Endodermal cell (in vitro differentiated cells): ENCODE results near the gene GABRR3. TPM values are rescaled to one million over a fixed set of nuclear protein-coding genes. Genes with fewer than 3 reads are reported as not detected.

Experiments used
- DNase-seq: peaks from one replicate; pipeline ENCODE4 v3.0.0-alpha.2; 2017
- H3K27ac ChIP-seq: 2 replicates; pipeline ENCODE4 v1.5.1; 2013; ENCODE audit warnings: mild to moderate bottlenecking, low read depth, low read length, moderate library complexity
- H3K27me3 ChIP-seq: 2 replicates; pipeline ENCODE4 v1.6.1; 2013; ENCODE audit warnings: mild to moderate bottlenecking, low read length, moderate library complexity; ENCODE audit not compliant: insufficient read depth, control insufficient read depth, poor library complexity, severe bottlenecking
- H3K36me3 ChIP-seq: 2 replicates; pipeline ENCODE4 v1.7.0; 2013; ENCODE audit warnings: mild to moderate bottlenecking, low read length, moderate library complexity; ENCODE audit not compliant: control insufficient read depth, insufficient read depth
- H3K4me1 ChIP-seq: one replicate; pipeline ENCODE4 v1.7.0; 2013; ENCODE audit warnings: low read length; ENCODE audit not compliant: control insufficient read depth, insufficient read depth
- H3K4me3 ChIP-seq: 2 replicates; pipeline ENCODE4 v1.5.1; 2013; ENCODE audit warnings: mild to moderate bottlenecking, low read length, moderate library complexity
- H3K9ac ChIP-seq: 2 replicates; pipeline ENCODE4 v1.6.1; 2013; ENCODE audit warnings: mild to moderate bottlenecking, low read length, moderate library complexity; ENCODE audit not compliant: poor library complexity, severe bottlenecking; ENCODE audit errors: extremely low read depth
- H3K9me3 ChIP-seq: 2 replicates; pipeline ENCODE4 v1.6.1; 2013; ENCODE audit warnings: mild to moderate bottlenecking, low read length, moderate library complexity; ENCODE audit not compliant: control insufficient read depth
- H3K27ac Mint-ChIP-seq: 2 replicates; pipeline ENCODE4 v1.8.0; 2020; ENCODE audit warnings: mixed read lengths
- H3K27me3 Mint-ChIP-seq: 2 replicates; pipeline ENCODE4 v1.8.0; 2021; ENCODE audit warnings: mild to moderate bottlenecking, mixed read lengths; ENCODE audit not compliant: insufficient read depth
- H3K36me3 Mint-ChIP-seq: 2 replicates; pipeline ENCODE4 v1.8.0; 2020; ENCODE audit warnings: low read depth, mixed read lengths
- H3K4me1 Mint-ChIP-seq: 2 replicates; pipeline ENCODE4 v1.8.0; 2020; ENCODE audit warnings: mixed read lengths
- H3K4me3 Mint-ChIP-seq: 2 replicates; pipeline ENCODE4 v1.8.0; 2020; ENCODE audit warnings: mild to moderate bottlenecking, moderate library complexity, mixed read lengths
- H3K9me3 Mint-ChIP-seq: 2 replicates; pipeline ENCODE4 v1.8.0; 2020; ENCODE audit warnings: mild to moderate bottlenecking, mixed read lengths
- CTCF ChIP-seq: fragments of 200-600 bp; sonication (generic); conservative IDR thresholded peaks from 2 replicates; pipeline ENCODE4 v1.5.0; 2021; ENCODE audit warnings: antibody characterized with exemption, mild to moderate bottlenecking
- WGBS, 2 experiments: methylation state at CpG; one replicate each; pipeline versions ENCODE4 v1.1.5 to v1.1.7; 2013; ENCODE audit warnings: missing lambda C conversion rate in 2 of 2, mixed read lengths in 1 of 2; ENCODE audit not compliant: insufficient coverage in 1 of 2, insufficient read length in 1 of 2; 5-methylcytosine and 5-hydroxymethylcytosine counted together
- total RNA-seq, 2 donors: library from RNA; stranded (reverse); fragmentation: NEBNext Ultra II Directional in 1 of 2; extraction: Animal tissue kit (Norgen Biotek cat#: 25700) in 1 of 2; gene quantifications; 2 replicates in 1 of 2; 3 replicates in 1 of 2; pipeline ENCODE4 v1.2.1, GENCODE V29; 2021

Gene GABRR3
- total RNA-seq, 2 donors from 2014 or later, result not detected

DNA sequence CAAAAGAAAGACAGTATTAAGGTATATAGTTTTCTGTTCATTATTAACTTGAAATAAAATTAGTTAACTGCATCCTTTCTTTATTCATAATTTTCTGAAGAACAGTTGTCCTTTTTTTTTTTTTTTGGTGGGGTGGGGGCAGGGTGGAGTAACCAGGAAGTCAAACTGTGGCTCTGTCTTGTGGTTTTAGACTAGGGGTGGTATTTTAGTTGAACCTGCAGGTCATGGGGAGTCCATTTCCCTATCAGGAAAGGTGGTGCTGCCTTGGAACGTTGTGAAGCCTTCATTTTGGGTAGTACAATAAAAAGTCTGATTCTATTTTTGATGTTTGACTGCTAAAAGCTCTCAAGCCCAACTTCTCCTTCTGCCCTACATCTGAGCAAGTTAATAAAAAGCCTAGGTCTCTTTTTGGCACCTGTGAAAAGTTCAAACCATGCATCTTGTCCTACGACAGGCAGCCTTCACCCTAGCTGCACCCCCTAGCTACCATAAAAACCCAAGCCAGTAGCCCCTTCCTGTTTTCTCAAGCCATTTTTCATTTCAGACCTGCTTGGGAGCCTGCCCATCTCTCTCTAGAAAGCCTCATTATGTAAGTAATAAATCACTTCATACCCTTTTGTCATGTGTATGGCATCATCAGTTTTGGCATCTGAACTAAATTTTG lies 31.7 kb downstream of the GABRR3 start:
- no peaks in the 10 kb centered on the region for H3K27me3 ChIP-seq
- Mint-ChIP-seq H3K9me3 (no peaks in the 10 kb centered on the region), H3K4me1 (no peaks in the 10 kb centered on the region), H3K27me3 (no peaks in the 10 kb centered on the region), H3K27ac (no peak overlapping the region), H3K36me3 (no peaks in the 10 kb centered on the region), H3K4me3 (no peak overlapping the region)
- H3K4me1 ChIP-seq, result no peaks in the 10 kb centered on the region
- no peaks in the 10 kb centered on the region for H3K9me3 ChIP-seq
- no peak overlapping the region for H3K9ac ChIP-seq
- no peak for DNase-seq
- H3K36me3 ChIP-seq, result no peaks in the 10 kb centered on the region
- H3K27ac ChIP-seq, result no peak overlapping the region
- no peak overlapping the region for H3K4me3 ChIP-seq
- 90% methylated on average over 2 of the region's 2 CpGs; no CpG with 5 or more reads in 1 of the 2 experiments for WGBS, 2 experiments
- TF ChIP-seq CTCF, result no peak

GRCh38 chr3:98002717-98003116 lies 32.4 kb downstream of the GABRR3 start:
- H3K36me3 ChIP-seq, result no peaks in the 10 kb centered on the region
- no peaks in the 10 kb centered on the region for H3K27me3 Mint-ChIP-seq
- no peak overlapping the region for H3K4me3 ChIP-seq
- H3K4me3 Mint-ChIP-seq, result no peak overlapping the region
- no peaks in the 10 kb centered on the region for H3K36me3 Mint-ChIP-seq
- H3K4me1 ChIP-seq, result no peaks in the 10 kb centered on the region
- no peaks in the 10 kb centered on the region for H3K9me3 Mint-ChIP-seq
- no peak overlapping the region for H3K27ac Mint-ChIP-seq
- H3K27ac ChIP-seq, result no peak overlapping the region
- H3K9ac ChIP-seq, result no peak overlapping the region
- no peaks in the 10 kb centered on the region for H3K9me3 ChIP-seq
- WGBS, 2 experiments, result 86 to 100% methylated on average over 1 of the region's 1 CpG
- H3K27me3 ChIP-seq, result no peaks in the 10 kb centered on the region
- TF ChIP-seq CTCF, result no peak
- no peak for DNase-seq
- H3K4me1 Mint-ChIP-seq, result no peaks in the 10 kb centered on the region

- H3K4me1 Mint-ChIP-seq, result no peaks in the 10 kb centered on the region
- TF ChIP-seq CTCF, result no peak
- Histone ChIP-seq H3K36me3 (no peaks in the 10 kb centered on the region), H3K9me3 (no peaks in the 10 kb centered on the region), H3K9ac (no peak overlapping the region), H3K27me3 (no peaks in the 10 kb centered on the region), H3K27ac (no peak overlapping the region), H3K4me1 (no peaks in the 10 kb centered on the region), H3K4me3 (no peak overlapping the region)
- WGBS, 2 experiments, result 68% methylated on average over 1 of the region's 1 CpG; no CpG with 5 or more reads in 1 of the 2 experiments
- no peak overlapping the region for H3K4me3 Mint-ChIP-seq
- no peak for DNase-seq
- no peaks in the 10 kb centered on the region for H3K36me3 Mint-ChIP-seq
- H3K9me3 Mint-ChIP-seq, result no peaks in the 10 kb centered on the region
- no peaks in the 10 kb centered on the region for H3K27me3 Mint-ChIP-seq
- H3K27ac Mint-ChIP-seq, result no peak overlapping the region
Observed at GRCh38 chr3:97999994-98000393, 35.1 kb downstream of the GABRR3 start.
